Uterus (tissue), 2 donors: ENCODE data around the gene ZFP90.
A peak's percentile ranks its signal among the peaks of the same experiment; 100 is the strongest.

Experiments used
- CTCF ChIP-seq, 4 experiments: fragments of 200-600 bp in 2 of 4; fragments of 450-650 bp in 2 of 4; sonication (generic) in 2 of 4; IDR thresholded peaks; one replicate each; pipeline ENCODE4 v1.5.1; 2016 to 2019; ENCODE audit warnings: antibody characterized with exemption in 4 of 4, mild to moderate bottlenecking in 2 of 4, moderate library complexity in 1 of 4
- POLR2A ChIP-seq, 2 donors: fragments of 450-650 bp; IDR thresholded peaks; one replicate each; pipeline ENCODE4 v1.6.1; 2016; ENCODE audit warnings: antibody characterized with exemption in 2 of 2, mild to moderate bottlenecking in 1 of 2, moderate library complexity in 1 of 2

GRCh38 chr16:68528686-68529379 is 10.3 kb upstream of the ZFP90 start:
- TF ChIP-seq POLR2A (IDR thresholded peaks at IDR 0.05) (no peak), CTCF (IDR thresholded peaks at IDR 0.05) (peak; percentile 88 to 97 (median 92))
